Measurements from ENCODE around the gene USP34.
"Not testable (repeated sequence)": the region's sequence is repeated elsewhere in the genome, so short reads cannot be mapped to it uniquely, and the experiment has no call there.

The USP34 gene

DNA sequence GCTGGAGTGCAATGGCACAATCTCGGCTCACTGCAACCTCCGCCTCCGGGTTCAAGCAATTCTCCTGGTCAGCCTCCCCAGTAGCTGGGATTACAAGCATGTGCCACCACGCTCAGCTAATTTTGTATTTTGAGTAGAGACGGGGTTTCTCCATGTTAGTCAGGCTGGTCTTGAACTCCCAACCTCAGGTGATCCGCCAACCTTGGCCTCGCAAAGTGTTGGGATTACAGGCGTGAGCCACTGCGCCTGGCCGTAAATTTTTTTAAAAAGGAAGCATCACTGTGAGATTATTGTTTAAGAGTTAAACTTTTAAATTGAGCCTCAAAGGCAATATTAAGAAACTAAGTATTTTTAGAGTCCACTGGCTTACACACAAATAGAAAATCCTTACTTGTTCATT is 2.7 kb downstream of the USP34 start:
- DNase-seq; in situ Hi-C loops (cut with HindIII; ENCODE audit: low pct_ligation_motif_present, low pct_unique_long_range_greater_than_20kb, low sequenced_read_pairs): not testable (repeated sequence)

DNA sequence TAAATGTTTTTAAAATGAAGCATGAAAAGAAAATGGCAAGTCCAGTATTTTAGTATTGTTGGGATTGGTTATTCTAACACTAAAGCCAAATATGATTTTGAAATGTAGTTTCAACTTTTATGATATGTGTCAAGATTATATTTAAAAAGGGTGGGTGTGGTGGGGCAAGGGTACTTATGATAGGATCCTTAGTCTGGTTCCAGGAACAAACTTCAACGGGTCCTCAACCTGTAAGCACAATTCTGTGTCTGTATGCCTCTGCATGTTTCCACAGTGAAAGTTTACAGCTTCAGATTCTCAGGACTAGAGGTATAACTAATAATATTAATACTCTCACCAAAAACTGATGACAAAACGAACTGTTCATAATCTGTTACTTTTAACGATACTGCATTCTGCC is 5.8 kb downstream of the USP34 start:
- in situ Hi-C loops (cut with HindIII; ENCODE audit: low pct_ligation_motif_present, low pct_unique_long_range_greater_than_20kb, low sequenced_read_pairs): no loop called here
- no peak for DNase-seq

DNA sequence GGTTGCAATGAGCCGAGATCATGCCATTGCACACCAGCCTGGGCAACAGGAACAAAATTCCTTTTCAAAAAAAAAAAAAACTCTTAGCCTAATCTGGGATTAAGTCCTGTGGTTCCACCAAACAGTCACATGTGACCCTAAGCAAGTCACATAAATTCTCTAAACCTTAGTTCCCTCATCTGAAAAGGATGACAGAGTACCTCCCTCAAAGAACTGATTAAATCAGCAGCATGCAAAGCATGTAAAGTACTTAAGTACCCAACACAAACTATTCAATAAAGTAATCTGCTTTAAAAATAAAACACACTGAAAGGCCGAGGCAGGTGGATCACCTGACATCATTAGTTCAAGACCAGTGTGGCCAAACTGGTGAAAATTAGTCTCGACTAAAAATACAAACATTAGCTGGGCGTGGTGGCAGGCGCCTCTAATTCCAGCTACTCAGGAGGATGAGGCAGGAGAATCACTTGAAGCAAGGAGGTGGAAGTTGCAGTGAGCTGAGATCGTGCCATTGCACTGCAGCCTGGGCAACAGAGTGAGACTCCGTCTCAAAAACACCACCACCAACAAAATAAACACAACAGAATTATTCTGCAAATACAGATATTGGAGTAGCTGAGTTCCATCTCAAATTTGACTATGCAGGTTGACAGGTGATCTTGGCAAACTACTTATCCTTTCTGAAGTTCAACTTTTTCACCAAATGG is 7.0 kb downstream of the USP34 start:
- DNase-seq: no peak
- in situ Hi-C loops (cut with HindIII; ENCODE audit: low pct_ligation_motif_present, low pct_unique_long_range_greater_than_20kb, low sequenced_read_pairs): no loop called here

DNA sequence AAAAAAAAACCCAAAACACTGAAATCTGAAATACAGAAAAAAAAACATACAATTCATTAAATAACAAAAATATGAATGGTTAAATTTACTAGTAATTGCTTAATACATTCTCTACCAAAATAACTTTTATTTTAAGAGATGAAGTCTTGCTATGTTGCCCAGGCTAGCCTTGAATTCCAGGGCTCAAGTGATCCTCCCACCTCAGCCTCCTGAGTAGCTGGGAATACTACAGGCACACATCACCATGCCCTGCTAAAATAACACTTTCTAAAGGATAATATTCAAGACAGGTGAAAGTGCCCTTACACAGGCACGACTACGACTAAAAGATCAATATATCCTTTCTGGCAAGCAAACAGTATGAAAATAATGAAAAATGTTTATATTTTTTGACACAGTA is 9.5 kb downstream of the USP34 start:
- in situ Hi-C loops (cut with HindIII; ENCODE audit: low pct_ligation_motif_present, low pct_unique_long_range_greater_than_20kb, low sequenced_read_pairs): no loop called here
- DNase-seq: no peak

DNA sequence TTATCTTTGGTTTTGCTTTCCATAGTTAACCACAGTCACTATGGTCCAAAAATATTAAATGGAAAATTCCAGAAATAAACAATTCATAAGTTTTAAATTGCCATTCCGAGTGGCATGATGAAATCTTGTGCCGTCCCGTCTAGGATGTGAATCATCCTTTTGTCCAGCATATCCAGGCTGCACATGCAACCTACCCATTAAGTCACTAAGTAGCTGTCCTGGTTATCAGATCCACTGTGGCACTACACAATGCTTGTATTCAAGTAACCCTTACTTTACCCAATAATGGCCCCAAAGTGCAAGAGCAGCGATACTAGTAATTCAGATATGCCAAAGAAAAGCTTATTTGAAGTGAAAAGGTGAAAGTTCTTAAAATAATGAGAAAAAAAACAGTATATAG is 10.7 kb downstream of the USP34 start:
- peak; percentile 47 for DNase-seq
- in situ Hi-C loops (cut with HindIII; ENCODE audit: low pct_ligation_motif_present, low pct_unique_long_range_greater_than_20kb, low sequenced_read_pairs): no loop called here

DNA sequence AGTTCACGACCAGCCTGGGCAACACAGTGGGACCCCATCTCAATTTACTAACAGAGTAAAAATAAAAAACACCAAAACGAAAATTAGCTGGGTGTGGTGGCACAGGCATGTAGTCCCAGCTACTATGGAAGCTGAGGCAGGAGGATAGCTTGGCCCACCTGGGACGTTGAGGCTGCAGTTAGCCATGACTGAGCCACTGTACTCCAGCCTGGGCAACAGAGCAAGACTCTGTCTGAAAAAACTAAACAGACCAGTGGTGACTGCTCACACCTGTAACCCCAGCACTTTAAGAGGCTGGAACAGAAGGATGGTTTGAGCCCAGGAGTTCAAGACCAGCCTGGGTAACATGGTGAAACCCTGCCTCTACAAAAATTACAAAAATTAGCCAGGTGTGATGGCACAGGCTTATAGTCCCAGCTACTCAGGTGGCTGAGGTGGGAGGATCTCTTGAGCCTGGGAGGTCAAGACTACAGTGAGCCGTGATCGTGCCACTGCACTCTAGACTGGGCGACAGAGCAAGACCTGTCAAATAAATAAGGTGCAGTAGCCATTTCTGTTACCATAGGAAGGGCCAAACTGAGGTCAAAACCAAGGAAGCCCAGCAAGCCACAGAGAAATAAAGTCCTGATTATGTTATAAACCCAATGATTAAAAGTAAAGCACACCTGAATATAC is 14.0 kb downstream of the USP34 start:
- in situ Hi-C loops (cut with HindIII; ENCODE audit: low pct_ligation_motif_present, low pct_unique_long_range_greater_than_20kb, low sequenced_read_pairs): no loop called here
- no peak for DNase-seq

DNA sequence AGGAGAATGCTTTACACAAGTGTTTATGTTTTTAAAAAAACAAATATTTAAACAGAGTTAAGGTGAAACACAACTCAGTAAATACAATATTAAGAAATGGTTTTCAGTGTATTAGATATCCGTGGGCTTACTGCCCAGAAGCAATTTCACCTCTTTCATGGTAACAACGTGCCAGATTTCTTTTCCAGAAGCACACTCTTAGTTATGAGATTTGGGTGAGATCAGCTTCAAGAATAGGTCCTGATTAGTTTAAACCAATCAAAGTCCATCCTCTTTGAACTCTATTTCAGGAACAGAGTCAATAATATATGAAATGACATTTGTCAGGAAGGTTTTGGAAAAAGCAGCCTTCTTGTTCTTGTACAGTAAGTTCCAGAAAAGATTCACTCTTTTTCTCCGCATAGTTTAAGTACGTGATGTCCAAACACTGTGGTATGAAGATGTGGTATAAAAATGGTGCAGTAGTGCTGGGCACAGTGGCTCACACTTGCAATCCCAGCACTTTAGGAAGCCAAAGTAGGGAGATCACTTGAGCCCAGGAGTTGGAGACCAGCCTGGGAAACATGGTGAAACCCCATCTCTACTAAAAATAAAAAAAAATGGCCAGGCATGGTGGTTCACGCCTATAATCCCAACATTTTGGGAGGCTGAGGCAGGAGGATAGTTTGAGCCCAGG is 14.7 kb downstream of the USP34 start:
- in situ Hi-C loops (cut with HindIII; ENCODE audit: low pct_ligation_motif_present, low pct_unique_long_range_greater_than_20kb, low sequenced_read_pairs): no loop called here
- no peak for DNase-seq

DNA sequence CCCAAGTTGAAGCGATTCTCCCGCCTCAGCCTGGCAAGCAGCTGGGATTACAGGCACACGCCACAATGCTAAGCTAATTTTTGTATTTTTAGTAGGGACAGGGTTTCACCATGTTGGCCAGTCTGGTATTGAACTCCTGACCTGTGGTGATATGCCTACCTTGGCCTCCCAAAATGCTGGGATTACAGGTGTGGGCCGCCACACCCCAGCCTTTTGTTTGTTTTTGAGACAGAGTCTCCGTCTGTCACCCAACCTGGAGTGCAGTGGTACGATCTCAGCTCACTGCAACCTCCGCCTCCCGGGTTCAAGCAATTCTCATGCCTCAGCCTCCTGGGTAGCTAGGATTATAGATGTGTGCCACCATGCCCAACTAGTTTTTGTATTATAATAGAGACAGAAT is 15.9 kb downstream of the USP34 start:
- in situ Hi-C loops (cut with HindIII; ENCODE audit: low pct_ligation_motif_present, low pct_unique_long_range_greater_than_20kb, low sequenced_read_pairs); DNase-seq: not testable (repeated sequence)

DNA sequence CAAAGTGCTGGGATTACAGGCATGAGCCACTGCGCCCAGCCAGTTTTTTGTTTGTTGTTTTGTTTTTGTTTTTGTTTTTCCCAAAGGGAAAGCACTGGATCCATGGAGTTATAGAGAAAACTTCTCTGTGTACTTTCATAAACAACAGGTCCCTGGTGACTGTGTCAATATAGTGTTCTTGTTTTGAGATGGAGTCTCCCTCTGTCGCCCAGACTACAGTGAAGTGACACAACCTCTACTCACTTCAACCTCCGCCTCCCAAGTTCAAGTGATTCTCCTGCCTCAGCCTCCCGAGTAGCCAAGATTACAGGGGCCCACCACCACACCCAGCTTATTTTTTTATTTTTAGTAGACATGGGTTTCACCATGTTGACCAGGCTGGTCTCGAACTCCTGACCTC is 16.5 kb downstream of the USP34 start:
- in situ Hi-C loops (cut with HindIII; ENCODE audit: low pct_ligation_motif_present, low pct_unique_long_range_greater_than_20kb, low sequenced_read_pairs): no loop called here
- DNase-seq: no peak

DNA sequence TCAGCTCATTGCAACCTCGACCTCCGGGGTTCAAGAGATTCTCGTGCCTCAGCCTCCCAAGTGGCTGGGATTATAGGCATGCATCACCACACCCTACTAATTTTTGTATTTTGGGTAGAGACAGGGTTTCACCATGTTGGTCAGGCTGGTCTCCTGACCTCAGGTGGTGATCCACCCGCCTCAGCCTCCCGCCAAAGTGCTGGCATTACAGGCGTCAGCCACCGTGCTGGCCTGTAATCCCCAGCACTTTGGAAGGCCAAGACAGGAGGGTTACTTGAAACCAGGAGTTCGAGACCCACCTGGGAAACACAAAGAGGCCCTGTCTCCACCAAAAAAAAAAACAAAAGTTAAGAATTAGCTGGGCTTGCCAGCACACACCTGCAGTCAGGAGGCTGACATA is 18.5 kb downstream of the USP34 start:
- in situ Hi-C loops (cut with HindIII; ENCODE audit: low pct_ligation_motif_present, low pct_unique_long_range_greater_than_20kb, low sequenced_read_pairs): no loop called here
- DNase-seq: no peak

DNA sequence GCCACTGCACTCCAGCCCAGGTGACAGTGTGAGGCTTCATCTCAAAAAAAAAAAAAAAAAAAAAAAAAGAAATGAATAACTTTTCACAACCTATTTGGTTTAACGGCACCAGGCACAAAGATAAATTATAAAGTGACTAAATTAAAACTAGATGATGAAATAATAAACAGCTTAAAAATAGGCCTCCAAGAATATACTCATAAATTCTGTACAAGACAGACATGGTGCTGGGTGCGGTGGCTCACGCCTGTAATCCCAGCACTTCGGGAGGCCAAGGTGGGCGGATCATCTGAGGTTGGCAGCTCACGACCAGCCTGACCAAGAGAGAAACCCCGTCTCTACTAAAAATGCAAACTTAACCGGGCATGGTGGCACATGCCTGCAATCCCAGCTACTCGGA is 19.7 kb downstream of the USP34 start:
- no peak for DNase-seq
- in situ Hi-C loops (cut with HindIII; ENCODE audit: low pct_ligation_motif_present, low pct_unique_long_range_greater_than_20kb, low sequenced_read_pairs): no loop called here

DNA sequence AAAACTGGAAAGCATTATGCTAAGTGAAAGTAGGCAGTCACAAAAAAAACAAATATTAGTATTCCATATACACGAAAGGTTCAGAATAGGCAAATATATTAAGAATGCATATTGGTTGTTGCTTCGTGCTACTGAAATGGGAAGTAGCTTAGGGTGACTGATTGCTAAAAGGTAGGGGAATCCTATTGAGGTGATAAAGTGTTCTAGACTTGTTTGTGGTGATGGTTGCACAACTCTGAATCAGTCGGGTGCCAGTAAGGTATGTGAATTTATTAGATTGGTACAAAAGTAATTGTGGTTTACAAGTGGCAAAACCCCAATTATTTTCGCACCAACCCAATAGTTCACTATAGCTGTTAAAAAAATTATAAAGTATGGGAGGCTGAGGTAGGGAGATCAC is 20.7 kb downstream of the USP34 start:
- in situ Hi-C loops (cut with HindIII; ENCODE audit: low pct_ligation_motif_present, low pct_unique_long_range_greater_than_20kb, low sequenced_read_pairs): no loop called here
- no peak for DNase-seq

DNA sequence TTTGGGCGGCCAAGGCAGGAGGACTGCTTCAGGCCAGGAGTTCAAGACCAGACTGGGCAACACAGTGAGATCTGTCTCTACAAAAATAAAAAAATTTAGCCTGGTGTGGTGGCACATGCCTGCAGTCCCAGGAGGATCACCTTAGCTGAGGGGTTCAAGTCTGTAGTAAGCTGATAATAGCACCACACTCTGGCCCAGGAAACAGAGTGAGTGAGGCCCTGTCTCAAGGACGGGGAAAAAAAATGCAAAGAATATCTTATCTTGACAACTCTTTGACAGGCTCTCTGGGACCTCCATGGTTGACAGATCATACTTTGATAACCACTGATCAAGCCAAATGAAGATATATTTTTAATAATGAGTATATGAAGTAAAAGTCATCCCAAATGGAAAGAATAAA is 22.7 kb downstream of the USP34 start:
- in situ Hi-C loops (cut with HindIII; ENCODE audit: low pct_ligation_motif_present, low pct_unique_long_range_greater_than_20kb, low sequenced_read_pairs): no loop called here
- DNase-seq: no peak

DNA sequence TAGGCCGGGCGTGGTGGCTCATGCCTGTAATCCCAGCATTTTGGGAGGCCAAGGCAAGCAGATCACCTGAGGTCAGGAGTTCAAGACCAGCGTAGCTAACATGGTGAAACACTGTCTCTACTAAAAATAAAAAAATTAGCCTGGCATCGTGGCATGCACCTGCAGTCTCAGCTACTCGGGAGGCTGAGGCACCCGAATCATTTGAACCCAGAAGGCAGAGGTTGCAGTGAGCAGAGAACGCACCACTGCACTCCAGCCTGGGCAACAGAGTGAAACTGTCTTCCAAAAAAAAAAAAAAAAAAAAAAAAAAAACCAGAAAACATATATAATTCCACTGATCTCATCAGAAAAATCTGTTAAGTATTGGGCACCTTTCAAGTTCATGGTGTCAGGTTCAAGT is 23.9 kb downstream of the USP34 start:
- in situ Hi-C loops (cut with HindIII; ENCODE audit: low pct_ligation_motif_present, low pct_unique_long_range_greater_than_20kb, low sequenced_read_pairs); DNase-seq: not testable (repeated sequence)

DNA sequence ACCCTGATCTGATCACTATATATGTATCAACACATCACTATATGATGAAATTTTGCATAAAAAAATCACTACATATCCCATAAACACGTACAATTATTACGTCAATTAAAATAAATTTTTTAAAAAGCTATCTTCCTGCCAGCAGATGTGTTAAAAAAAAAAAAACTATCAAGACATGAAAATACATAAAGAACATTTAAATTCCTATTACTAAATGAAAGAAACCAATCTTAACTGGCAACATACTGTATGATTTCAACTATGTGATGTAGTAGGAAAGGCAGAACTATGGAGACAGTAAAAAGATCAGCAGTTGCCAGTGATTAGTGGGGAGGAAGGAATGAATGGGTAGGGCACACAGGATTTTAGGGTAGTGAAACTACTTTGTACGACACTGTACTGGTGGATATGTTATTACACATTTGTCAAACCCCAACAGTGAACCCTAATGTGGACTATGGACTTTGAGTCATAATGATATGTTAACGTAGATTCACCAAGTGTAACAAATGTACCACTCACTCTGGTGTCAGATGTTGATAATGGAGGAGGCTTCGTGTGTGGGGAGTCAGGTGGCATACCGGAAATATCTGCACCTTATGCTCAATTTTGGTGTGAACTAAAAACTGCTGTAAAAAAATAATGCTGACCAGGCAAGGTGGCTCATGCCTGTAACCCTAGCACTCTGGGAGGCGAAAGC is 27.4 kb downstream of the USP34 start:
- DNase-seq: peak; percentile 13
- in situ Hi-C loops (cut with HindIII; ENCODE audit: low pct_ligation_motif_present, low pct_unique_long_range_greater_than_20kb, low sequenced_read_pairs): no loop called here

DNA sequence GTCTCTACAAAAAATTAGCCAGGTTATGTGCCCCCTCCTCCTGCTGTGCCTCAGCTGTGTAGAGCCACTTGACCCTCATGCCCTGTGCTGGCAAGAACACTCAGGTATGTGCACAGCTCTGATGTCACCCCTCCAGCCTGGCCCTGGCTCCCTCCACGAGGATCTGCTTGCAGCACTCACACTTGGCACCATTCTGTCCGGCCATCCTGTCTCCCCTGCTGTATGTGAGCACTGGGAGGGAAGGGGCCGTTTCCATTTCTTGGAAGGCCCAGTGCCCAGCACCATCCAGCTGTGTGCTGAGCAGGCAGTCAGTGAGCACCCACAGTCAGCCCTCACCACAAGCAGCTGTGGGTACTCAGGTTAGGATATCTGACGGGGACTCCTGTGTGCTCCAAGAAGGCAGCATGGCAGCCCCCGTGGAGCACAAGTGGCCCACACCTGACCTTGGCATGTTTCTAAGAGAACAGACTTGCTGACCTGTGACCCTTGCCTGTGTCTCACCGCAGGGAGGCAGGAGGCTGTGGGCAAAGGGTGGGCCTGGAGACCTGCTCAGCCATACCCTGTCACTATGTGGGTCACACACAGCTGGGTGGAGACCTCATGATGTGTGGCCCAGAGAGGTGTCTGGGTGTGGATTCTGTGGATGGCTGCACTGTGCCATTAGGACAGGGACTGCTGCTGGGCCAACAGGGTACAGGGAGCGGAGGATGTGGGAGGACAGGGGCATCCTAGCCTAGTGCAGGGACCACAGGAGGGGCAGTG is 31.5 kb downstream of the USP34 start:
- no peak for DNase-seq
- in situ Hi-C loops (cut with HindIII; ENCODE audit: low pct_ligation_motif_present, low pct_unique_long_range_greater_than_20kb, low sequenced_read_pairs): no loop called here

DNA sequence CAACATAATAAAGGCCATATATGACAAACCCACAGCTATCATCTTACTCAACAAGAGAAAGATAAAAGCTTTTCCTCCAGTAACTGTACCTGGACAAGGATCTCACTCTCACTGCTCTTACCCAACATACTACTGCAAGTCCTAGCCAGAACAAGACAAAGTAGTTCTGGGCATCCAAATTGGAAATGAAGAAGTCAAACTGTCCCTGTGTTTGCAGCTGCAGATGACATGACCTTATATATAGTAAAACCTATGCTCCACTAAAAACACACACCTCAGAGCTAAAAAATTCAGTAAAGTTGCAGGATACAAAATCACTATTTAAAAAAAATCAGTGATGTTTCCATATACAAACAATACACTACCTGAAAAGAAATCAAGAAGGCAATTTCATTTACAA is 32.2 kb downstream of the USP34 start:
- in situ Hi-C loops (cut with HindIII; ENCODE audit: low pct_ligation_motif_present, low pct_unique_long_range_greater_than_20kb, low sequenced_read_pairs): no loop called here
- DNase-seq: no peak

DNA sequence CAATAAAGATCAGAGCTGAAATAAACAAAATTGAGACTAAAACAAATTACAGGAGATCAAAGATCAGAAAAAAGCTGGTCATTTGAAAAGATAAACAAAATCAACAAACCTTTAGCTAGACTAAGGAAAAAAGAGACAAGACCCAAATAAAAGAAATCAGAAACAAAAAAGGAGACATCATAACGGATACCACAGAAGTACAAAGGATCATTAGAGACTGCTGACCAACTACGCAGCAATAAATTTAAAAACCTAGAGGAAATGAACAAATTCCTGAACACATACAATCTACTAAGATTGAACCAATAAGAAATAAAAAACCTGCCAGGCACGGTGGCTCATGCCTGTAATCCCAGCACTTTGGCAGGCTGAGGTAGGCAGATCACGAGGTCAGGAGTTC is 33.7 kb downstream of the USP34 start:
- in situ Hi-C loops (cut with HindIII; ENCODE audit: low pct_ligation_motif_present, low pct_unique_long_range_greater_than_20kb, low sequenced_read_pairs): no loop called here
- no peak for DNase-seq

DNA sequence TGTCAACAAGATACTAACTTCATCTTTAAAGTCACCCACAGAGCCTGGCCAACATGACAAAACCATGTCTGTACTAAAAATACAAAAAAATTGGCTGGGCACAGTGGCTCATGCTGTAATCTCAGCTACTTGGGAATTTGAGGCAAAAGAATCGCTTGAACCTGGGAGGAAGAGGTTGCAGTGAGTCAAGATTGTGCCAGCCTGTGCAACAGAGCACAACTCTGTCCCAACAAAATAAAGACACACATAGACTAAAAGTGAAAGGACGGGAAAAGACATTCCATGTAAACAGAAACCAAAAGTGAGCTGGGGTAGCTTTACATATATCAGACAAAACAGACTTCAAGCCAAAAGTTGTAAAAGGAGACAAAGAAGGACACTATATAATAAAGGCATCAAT is 34.8 kb downstream of the USP34 start:
- in situ Hi-C loops (cut with HindIII; ENCODE audit: low pct_ligation_motif_present, low pct_unique_long_range_greater_than_20kb, low sequenced_read_pairs): no loop called here
- no peak for DNase-seq
